GM21528 (cell line): ENCODE measurements around the gene KLHL15.

Experiments
- ATAC-seq: cut with Tn5 transposase; IDR thresholded peaks from one replicate; pipeline ENCODE4 v1.9.1; 2021; ENCODE audit warnings: mild to moderate bottlenecking, moderate library complexity; ENCODE audit not compliant: unreplicated experiment, low FRiP score

The KLHL15 gene

DNA sequence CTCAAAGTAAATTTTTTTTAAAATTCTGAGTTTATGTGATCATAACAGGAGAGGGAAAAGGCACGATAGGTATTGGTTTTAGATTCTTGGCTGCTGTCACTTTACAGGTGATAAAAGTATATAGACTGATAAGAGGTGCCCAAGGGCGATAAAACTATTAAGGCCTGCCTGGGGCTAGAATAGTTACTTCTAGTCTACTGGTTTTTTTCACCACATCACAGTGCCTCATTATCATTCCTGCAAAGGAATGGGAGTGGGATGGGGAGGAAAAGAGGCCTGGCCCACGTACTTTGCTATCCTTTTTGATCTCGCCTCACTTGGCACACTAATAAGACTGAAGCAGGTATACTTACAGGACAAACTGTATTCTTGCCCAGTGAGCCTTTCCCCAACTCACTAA lies 72.6 kb downstream of the KLHL15 start:
- no peak for ATAC-seq

DNA sequence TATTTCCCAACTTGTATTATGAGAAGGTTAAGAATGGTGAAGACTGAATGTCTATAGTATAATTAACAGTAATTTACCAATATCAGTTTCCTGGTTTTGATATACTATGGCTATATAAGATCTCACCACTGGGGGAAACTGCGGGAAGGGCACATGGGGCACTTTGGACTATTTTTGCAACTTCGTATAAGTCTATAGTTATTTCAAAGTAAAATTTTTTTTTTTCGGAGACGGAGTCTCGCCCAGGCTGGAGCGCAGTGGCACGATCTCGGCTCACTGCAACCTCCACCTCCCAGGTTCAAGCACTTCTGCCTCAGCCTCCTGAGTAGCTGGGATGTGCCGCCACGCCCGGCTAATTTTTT lies 73.1 kb downstream of the KLHL15 start:
- ATAC-seq: no peak

DNA sequence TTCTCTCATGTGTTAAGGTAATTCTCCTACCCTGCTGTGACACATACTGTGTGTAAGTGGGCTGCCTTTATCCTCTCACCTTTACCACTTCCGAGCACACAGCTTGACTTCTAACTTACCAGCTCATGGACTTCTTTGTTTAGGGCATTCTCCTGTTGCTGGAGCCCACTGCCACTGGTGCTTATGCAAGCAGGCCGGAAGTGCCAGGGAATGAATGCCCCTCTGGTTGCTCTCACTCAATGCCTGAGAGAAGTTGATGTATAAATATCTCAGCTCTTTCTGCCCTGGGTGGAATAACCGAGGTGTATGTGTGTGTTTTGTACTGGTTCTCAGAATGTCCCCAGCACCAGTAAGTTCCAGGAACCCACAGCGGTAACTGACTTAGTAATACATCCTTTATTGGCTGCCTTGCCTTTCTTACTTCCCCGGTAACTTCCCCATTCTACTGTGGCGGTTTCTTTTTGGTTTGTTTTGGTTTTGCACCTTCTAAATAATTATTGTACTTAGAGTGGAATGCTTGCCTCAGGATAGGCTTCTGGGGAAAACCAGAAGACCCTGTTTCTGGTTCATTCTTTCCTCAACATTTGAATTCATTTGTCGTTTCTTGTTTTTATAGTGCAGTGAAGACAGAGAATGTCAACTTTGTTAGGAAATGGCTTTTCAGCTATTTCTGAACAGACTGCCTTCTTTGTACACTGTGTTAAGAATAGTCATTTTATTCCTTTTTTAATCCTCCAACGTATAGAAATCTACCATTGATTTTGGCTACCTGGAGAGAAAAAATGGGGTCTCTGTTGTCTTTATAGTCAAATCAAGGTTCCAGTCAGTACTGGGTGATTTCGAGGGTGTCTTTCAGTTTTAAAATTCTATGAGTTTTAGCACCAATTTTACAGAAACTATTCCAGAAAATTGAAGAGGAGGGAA lies 73.7 kb downstream of the KLHL15 start:
- ATAC-seq: peak; percentile 92

DNA sequence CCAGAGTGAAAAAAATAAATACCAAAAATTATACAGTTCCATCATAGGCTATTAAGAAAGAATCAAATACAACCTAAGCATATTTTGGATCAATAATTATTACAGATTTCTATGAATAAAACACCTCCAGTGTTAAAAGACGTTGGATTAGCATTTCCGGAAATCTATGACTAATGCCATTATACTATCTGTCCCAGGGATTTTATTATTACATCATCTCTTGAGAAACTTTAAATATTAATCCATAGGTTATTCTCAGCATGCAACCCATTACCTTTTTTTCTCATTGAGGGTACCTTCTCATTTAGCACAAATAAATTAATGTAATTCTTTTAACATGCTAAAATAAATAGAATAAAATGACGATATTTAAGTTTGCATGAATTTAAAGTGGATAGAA lies 74.6 kb downstream of the KLHL15 start:
- no peak for ATAC-seq

DNA sequence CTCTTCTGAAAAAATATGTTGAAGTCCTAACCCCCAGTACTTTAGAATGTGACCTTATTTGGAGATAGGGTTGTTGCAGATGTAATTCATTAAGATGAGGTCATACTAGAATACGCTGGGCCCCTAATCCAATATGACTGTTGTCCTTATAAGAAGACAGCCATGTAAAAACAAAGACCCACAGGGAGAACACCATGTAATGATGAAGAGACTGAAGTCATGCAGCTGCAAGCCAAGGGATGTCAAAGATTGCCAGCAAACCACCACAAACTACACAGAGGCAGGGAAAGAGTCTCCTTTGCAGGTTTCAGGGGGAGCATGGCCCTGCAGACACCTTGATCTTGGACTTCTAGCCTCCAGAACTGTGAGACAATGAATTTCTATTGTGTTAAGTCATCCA lies 81.8 kb downstream of the KLHL15 start:
- ATAC-seq: no peak

DNA sequence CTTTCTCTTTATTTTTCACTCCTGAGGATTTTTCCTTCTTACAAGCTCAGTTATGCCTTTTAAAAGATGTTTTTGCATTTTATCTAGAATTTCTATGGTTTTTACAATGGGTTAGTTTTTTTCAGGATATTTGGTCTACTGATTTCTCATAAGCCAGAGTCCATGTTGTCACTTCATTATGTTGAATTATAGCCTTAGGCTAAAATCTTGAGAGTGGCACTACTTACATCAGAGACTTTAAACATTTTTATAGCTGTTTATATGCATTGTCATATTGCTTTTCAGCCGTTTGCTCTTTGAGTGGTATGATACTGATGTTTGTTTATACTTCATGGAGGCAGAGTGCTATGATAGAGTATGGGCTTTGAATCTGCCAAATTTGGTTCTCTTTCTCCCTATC lies 82.8 kb downstream of the KLHL15 start:
- ATAC-seq: no peak

DNA sequence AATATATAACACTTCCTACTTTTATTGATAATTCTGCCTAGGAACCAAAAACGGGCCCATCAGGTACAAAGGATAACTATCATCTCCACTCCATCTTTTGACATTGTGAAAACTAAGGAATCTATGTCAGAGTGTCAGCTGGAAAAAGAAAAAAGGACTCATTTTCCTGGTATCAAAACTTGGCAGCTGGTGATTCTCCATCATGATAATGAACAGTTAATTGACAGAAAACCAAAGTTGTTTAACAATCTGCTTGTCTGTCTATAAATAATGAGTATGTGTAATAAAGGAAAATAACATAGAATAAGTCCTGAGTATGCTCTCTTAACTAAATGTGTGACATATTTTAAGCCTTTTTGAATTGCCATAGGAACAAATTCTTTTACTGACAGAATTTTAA lies 87.8 kb downstream of the KLHL15 start:
- no peak for ATAC-seq

DNA sequence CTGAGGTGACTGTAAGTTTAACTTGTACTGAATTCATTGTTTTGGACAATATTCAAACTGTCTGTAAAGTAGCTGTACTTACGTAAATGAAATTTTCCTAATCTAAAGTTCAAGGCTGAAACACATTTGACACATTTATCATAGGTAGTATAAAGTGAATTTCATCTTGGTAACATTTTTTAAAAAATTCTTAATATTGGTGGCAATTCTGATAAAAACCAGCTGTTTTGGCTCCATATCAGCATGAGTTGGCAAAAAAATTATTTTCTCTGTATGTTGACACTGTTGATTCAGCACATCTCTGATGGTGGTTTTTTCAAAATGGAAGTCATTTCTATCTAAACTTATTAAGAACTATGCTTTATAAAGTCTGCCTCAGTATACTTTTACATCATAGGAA lies 88.3 kb downstream of the KLHL15 start:
- no peak for ATAC-seq

DNA sequence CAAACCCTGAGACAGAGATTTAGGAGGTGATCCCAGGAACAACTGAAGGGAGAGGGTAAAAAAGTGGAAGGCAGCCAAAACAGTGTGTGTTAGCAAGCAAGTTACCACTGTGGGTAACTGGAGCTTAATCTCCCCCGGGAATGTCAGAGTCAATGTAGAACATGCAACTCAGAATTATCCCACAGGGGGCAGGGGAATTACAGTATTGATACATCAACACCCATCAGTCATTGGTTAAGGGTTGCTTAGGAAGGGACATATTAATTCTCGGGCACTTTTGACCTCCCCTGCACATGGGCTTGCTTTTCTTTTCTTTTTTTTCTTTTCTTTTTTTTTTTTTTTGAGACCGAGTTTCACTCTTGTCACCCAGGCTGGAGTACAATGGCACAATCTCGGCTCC lies 89.9 kb downstream of the KLHL15 start:
- ATAC-seq: no peak

DNA sequence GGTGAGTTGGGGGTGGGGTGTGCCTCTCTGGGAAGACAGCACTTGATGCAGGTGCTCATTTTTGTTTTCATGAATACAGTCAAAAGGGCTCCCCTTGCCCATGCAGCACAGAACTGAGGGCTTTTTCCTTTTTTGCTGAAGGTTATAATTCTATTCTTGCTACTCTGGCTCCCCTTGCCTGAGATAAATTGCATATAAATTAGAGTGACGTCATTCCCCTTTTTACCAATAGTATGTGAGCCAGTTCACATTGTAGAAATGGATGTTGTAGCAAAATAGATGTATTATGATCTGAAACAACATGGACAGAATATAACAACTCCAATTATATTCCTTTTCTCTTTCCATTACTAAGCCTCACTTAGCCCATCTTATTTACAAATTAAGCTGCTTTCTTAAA lies 90.8 kb downstream of the KLHL15 start:
- ATAC-seq: no peak

DNA sequence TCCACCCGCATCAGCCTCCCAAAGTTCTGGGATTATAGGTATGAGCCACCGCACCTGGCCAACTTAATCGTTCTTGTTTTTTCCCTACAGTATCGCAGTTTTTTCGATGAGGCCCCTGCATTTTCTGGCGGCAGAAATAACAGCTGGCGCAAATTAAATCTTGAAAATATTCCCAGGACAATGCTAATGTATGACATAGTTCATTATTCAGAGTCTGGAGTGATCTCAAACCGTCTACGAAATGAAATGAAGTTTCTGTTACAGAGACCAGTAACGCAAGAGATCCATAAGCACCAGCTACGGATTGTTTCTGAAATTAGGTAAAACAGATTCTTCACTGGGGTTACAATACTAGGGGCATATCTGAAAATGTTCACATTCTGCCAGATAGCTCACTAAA lies 91.9 kb downstream of the KLHL15 start:
- no peak for ATAC-seq
